ENCODE measurements around the gene CCDC51. TPM values are rescaled to one million over a fixed set of nuclear protein-coding genes. Genes with fewer than 3 reads are reported as not detected.

CCDC51 gene
- total and polyA plus RNA-seq, 9 of the 15 experiments (the other 6 are each of a cell fraction or from before 2014, with no cell fraction given): 6.5 to 18.6 (median 15.7) TPM

DNA sequence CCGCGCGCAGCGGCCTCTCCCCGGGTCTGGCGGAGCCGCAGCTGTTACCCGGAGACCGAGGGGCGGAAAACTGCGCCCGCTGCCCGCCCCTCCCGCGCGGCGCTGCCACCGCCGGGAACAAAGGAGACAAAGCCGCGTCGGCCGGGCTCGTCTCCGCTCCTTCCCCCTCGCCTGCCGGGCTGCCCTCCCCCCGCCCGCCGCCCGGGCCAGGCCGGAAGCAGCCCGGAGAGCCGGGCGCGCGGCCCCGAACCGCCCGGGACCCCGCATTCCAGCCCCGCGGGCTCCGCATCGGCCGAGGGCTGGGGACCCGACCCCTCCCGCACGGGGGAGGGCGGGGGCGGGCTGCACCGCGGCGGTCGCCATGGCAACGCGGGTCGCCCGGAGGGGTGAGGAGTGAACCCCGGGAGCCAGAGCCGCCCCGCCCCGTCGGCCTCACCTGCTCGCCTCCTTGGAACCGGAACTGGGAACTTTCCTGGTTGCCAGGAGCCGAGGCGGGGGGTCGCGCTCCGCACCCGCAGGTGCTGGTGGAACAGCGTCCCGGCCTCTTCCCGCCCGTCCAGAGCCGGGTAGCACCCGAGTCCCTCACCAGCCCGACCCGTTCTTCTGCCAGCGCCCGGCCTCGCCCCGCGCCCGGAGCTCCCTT is 10.5 kb downstream of the CCDC51 start (continued):
- peak; percentile 68 for TF ChIP-seq POLR2G (IDR thresholded peaks at IDR 0.05; ENCODE audit: low read depth, low read length)
- TF ChIP-seq RBFOX2 (IDR thresholded peaks at IDR 0.05; ENCODE audit: low read depth, low read length): peak; percentile 65
- no peak for TF ChIP-seq BRF1 (IDR thresholded peaks at IDR 0.05; ENCODE audit: borderline replicate concordance, extremely low read depth, insufficient read length)
- no peak for TF ChIP-seq NR2C2 (CRISPR knock-in tag; IDR thresholded peaks at IDR 0.05)
- peak; percentile 41; the same call in 1 of the 2 replicates for TF ChIP-seq NR2C2 (tag; IDR thresholded peaks at IDR 0.05)
- peak; percentile 44 for TF ChIP-seq RBM22 (IDR thresholded peaks at IDR 0.05; ENCODE audit: low read depth, low read length, poor library complexity, severe bottlenecking)
- TF ChIP-seq, protein P1, sequence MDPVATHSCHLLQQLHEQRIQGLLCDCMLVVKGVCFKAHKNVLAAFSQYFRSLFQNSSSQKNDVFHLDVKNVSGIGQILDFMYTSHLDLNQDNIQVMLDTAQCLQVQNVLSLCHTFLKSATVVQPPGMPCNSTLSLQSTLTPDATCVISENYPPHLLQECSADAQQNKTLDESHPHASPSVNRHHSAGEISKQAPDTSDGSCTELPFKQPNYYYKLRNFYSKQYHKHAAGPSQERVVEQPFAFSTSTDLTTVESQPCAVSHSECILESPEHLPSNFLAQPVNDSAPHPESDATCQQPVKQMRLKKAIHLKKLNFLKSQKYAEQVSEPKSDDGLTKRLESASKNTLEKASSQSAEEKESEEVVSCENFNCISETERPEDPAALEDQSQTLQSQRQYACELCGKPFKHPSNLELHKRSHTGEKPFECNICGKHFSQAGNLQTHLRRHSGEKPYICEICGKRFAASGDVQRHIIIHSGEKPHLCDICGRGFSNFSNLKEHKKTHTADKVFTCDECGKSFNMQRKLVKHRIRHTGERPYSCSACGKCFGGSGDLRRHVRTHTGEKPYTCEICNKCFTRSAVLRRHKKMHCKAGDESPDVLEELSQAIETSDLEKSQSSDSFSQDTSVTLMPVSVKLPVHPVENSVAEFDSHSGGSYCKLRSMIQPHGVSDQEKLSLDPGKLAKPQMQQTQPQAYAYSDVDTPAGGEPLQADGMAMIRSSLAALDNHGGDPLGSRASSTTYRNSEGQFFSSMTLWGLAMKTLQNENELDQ (CRISPR knock-in tag; IDR thresholded peaks at IDR 0.05; ENCODE audit: borderline replicate concordance): no peak
- TF ChIP-seq BMI1 (IDR thresholded peaks at IDR 0.05; ENCODE audit: low read length): peak; percentile 42; the same call in 1 of the 2 replicates
- TF ChIP-seq SAP30 (IDR thresholded peaks at IDR 0.05; ENCODE audit: borderline replicate concordance, insufficient read depth, low read depth, low read length, poor library complexity, severe bottlenecking): peak; percentile 64
- peak; percentile 38 for TF ChIP-seq CCNT2 (IDR thresholded peaks at IDR 0.05; ENCODE audit: borderline replicate concordance, extremely low read depth, insufficient read length, low read depth, low read length)
- 0 out of 4 replicates have a peak, but pooled peaks of 1 of the 2 experiments have one; percentile 4 for TF ChIP-seq RCOR1 (IDR thresholded peaks at IDR 0.05; ENCODE audit: borderline replicate concordance in 1 of 2, low read depth in 2 of 2, low read length in 2 of 2)
- TF ChIP-seq, protein P2, sequence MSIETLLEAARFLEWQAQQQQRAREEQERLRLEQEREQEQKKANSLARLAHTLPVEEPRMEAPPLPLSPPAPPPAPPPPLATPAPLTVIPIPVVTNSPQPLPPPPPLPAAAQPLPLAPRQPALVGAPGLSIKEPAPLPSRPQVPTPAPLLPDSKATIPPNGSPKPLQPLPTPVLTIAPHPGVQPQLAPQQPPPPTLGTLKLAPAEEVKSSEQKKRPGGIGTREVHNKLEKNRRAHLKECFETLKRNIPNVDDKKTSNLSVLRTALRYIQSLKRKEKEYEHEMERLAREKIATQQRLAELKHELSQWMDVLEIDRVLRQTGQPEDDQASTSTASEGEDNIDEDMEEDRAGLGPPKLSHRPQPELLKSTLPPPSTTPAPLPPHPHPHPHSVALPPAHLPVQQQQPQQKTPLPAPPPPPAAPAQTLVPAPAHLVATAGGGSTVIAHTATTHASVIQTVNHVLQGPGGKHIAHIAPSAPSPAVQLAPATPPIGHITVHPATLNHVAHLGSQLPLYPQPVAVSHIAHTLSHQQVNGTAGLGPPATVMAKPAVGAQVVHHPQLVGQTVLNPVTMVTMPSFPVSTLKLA (conservative IDR thresholded peaks at IDR 0.05): no peak
- no peak for TF ChIP-seq ATF7 (IDR thresholded peaks at IDR 0.05)
- TF ChIP-seq, protein P3, sequence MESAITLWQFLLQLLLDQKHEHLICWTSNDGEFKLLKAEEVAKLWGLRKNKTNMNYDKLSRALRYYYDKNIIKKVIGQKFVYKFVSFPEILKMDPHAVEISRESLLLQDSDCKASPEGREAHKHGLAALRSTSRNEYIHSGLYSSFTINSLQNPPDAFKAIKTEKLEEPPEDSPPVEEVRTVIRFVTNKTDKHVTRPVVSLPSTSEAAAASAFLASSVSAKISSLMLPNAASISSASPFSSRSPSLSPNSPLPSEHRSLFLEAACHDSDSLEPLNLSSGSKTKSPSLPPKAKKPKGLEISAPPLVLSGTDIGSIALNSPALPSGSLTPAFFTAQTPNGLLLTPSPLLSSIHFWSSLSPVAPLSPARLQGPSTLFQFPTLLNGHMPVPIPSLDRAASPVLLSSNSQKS (CRISPR knock-in tag; IDR thresholded peaks at IDR 0.05): no peak
- TF ChIP-seq, protein P4, sequence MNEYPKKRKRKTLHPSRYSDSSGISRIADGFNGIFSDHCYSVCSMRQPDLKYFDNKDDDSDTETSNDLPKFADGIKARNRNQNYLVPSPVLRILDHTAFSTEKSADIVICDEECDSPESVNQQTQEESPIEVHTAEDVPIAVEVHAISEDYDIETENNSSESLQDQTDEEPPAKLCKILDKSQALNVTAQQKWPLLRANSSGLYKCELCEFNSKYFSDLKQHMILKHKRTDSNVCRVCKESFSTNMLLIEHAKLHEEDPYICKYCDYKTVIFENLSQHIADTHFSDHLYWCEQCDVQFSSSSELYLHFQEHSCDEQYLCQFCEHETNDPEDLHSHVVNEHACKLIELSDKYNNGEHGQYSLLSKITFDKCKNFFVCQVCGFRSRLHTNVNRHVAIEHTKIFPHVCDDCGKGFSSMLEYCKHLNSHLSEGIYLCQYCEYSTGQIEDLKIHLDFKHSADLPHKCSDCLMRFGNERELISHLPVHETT (CRISPR knock-in tag; conservative IDR thresholded peaks at IDR 0.05 in 1 of 2, IDR thresholded peaks at IDR 0.05 in 1 of 2): 0 out of 4 replicates have a peak, but pooled peaks of 1 of the 2 experiments have one; percentile 29
- TF ChIP-seq CXXC5 (CRISPR knock-in tag; IDR thresholded peaks at IDR 0.05): peak; percentile 42; the same call in 1 of the 2 replicates
- peak; percentile 42 for TF ChIP-seq FIP1L1 (IDR thresholded peaks at IDR 0.05; ENCODE audit: low read depth, low read length, poor library complexity, severe bottlenecking)
- peak; percentile 44; the same call in 1 of the 2 replicates for TF ChIP-seq PHF8 (IDR thresholded peaks at IDR 0.05; ENCODE audit: borderline replicate concordance, low read length)
- peak; percentile 17 for TF ChIP-seq HMGN3 (IDR thresholded peaks at IDR 0.05; ENCODE audit: borderline replicate concordance, extremely low read depth, insufficient read length, low read depth, low read length)

All from K562 (cell line).